ENCODE results near the gene CCDC50.

CCDC50 gene

GRCh38 chr3:191350396-191351090 lies 21.3 kb downstream of the CCDC50 start:
- no peak for DNase-seq

DNA sequence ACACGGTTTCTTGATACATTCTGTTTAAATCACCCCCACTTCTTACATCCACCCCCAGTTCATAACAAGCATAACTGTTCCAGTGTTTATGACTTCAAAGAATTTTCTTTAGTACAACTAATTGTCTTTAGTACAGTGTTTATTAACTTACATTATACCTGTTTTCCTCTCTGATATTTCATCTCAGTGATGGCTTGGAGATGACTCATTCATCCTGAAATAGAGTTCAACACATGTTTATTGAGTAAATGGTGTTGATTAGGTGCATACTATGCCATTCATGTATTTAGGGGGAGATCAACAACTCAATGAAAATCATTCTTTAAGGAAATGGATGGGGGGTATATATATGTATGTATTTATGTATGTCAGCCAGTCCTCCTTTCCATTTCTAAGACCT lies 22.8 kb downstream of the CCDC50 start:
- no peak for DNase-seq

- no peak for DNase-seq
These were observed 24.0 kb downstream of the CCDC50 start for GRCh38 chr3:191353022-191353777.

DNA sequence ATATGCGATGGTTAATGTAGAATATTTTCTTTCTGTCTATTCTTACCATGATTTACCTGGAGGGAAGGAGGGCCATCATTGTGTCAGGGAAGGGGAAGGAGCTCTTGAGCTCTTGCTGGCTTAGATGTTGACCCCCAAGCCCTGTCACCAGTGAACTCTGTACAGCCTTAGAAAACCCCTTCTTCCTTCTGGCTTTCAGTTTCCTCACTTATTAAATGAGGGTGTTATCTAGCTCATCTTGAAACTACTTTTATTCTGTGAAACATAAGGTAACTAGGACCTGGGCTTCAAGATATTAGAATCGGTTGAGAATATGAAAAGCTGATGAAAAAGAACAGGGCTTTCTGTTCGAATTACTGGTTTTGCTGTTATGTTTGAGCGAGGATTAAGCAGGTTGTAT lies 26.2 kb downstream of the CCDC50 start:
- no peak for DNase-seq

DNA sequence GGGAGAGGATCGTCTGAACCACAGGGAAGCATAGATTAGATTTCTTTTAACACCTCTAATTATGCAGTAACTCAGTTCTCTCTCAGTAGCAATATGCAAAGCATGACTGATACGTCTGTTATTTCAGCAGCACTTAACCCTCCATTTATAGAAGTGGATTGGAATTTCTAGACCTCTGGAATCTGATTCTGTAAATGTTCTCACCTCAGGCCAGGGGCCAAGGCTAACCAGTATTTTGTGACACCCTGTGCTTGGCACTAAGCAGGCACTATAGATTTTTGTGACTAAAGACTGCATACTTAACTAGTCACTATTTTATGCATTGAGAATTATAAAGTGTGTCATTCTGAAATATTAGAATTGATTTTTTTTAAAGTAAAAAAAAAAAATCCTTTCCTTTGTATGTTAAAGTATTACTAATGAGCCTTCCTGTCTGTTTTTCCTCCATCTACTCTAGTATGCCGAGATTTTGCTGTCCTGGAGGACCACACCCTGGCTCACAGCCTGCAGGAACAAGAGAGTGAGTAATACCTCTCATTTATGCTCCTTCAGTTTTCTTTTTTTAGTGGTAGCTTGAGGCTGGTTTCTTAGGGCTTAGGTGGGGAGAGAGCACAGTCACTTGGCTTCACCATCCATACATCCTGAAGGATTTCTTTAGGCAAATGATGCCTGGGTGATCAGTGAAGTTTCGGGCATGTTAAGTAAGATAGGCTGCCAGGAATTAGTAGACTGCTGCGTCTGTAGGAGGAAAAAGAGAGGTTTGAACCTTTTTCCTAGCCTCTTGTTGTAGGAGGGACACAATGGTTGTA lies 27.6 kb downstream of the CCDC50 start:
- DNase-seq: no peak

GRCh38 chr3:191357909-191358308 lies 28.7 kb downstream of the CCDC50 start:
- no peak for DNase-seq

DNA sequence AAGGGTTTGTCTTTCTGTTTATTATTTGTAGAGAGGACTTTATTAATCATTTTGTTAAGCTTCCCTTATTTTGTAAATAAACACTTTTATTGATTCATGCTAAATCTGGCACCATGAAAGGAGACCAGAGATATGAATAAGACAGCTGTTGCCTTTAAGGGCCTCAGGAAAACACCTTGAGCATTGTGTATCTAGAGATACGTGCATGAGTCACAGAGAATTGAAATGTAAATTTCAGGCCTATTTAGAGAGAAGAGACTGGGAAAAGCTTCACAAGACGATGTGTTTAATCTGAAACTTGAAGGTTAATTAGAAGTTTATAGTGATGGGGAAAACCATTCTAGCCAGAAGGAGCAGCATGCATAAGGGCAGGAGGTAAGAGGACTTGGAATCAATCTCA lies 29.7 kb downstream of the CCDC50 start:
- DNase-seq: no peak

- no peak for DNase-seq
These were observed 31.4 kb downstream of the CCDC50 start for GRCh38 chr3:191360620-191361019.

DNA sequence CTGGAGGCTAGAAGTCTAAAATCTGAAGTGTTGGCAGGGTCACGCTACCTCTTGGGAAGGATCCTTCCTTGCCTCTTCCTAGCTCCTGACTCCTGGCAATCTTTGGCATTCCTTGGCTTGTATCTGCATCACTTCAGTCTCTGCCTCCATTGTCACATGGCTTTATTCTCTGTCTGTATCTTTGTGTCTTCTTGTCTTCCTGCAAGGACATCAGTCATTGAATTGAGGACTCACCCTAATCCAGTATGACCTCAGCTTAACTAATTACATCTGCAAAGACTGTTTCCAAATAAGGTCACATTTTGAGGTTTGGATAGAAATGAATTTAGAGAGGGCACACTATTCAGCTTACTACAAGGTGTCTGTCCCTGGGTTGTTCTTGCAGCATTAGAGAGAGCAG lies 32.3 kb downstream of the CCDC50 start:
- no peak for DNase-seq

GRCh38 chr3:191362037-191362436 lies 32.8 kb downstream of the CCDC50 start:
- DNase-seq: no peak

DNA sequence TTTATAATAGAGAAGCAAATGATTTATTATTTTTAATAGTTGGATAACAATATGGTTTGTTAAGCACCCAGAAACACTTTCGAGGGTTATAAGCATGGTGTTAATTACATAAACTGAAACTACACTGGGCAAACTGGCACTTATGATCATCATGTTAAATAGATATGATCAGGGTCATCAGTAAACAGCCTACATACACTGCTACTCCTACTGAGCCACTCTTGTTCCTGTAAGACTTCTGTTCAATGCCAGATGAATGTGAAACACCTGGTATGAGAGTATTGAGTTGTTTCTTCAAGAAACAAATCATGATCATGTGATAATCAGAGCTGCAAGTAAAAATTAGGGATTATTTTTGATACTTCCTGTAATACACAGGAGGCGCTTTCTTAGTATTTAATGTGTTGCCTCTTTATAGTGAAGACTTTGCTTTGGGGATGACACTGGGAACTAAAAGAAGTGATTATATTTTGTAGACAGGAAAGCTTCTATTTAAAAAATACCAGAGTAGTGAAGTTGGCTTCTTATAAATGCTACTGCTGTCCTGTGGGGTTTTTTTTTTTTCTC lies 33.4 kb downstream of the CCDC50 start:
- DNase-seq: no peak

GRCh38 chr3:191363221-191363620 lies 34.0 kb downstream of the CCDC50 start:
- DNase-seq: no peak

- no peak for DNase-seq
These were observed 37.5 kb downstream of the CCDC50 start for GRCh38 chr3:191366675-191367074.

- no peak for DNase-seq
These were observed 39.8 kb downstream of the CCDC50 start for GRCh38 chr3:191368755-191369615.

DNA sequence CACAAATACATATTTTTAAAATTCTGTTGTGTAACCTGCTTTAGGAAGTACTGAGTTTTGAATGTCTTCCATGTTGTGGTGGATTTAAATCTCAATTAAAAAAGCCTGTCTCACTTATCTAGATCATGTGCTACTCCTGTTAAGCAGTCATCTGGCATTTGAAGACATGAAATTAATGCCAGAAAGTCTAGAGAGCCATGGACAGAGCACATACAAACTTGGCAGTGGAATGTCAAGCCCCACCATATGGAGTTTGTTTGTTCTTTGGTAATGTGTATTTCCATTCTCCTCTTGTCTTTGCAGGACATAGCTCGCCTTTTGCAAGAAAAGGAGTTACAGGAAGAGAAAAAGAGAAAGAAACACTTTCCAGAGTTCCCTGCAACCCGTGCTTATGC lies 40.4 kb downstream of the CCDC50 start:
- no peak for DNase-seq

- DNase-seq: no peak
These were observed 42.9 kb downstream of the CCDC50 start for GRCh38 chr3:191372122-191372521.

- no peak for DNase-seq
These were observed 44.1 kb downstream of the CCDC50 start for GRCh38 chr3:191373327-191373726.

- DNase-seq: no peak
These were observed 47.4 kb downstream of the CCDC50 start for GRCh38 chr3:191376516-191377141.

GRCh38 chr3:191378142-191378812 lies 49.1 kb downstream of the CCDC50 start:
- no peak for DNase-seq

DNA sequence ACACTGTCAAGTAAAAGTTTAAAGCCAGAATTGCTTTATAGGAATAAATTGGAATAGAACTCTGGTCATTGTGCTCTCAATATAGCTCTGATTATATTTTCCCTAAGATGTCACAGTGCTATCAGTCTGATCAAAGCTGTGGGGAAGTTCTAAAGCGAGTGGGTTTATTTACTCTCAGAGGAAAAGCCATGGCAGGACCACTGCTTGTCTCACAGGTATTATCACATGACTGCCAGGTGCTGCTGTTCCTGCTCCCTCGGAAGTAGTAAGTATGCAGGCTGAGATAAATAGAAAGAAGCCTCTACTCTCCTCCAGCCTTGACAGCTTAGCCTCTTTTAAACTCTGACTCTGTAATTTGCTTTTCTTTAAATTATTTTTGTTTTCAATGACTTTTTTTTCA lies 50.3 kb downstream of the CCDC50 start:
- DNase-seq: no peak

GRCh38 chr3:191380001-191380400 lies 50.8 kb downstream of the CCDC50 start:
- DNase-seq: no peak

Data from stimulated activated naive CD4-positive, alpha-beta T cell treated with Interleukin-2 at 50 U/mL for 16 hours (primary cell).